ENCODE measurements around the gene HPF1. TPM values are rescaled to one million over a fixed set of nuclear protein-coding genes. Genes with fewer than 3 reads are reported as not detected.

HPF1 gene
- total RNA-seq, 1 experiment from 2014 or later, result 34.3 TPM

DNA sequence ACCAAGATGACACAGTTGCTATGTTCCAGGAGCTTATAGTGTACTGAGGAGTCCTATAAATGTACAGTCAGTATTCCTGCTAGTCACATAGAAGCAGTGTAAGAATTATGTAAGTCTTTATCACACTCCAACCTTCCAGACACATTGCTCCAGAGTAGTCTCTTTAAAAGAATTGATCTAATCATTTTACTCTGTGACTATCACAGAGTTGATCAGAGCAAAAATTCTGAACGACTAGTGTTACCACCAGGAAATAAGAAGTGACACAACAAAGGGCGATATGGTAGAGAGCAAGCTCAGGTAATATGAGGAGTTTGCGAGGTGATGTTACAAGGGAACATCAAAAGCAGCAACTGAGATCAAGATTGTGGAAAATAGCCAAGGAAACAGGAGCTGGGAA lies 9.0 kb upstream of the HPF1 start (continued):
- TF ChIP-seq, protein P1, sequence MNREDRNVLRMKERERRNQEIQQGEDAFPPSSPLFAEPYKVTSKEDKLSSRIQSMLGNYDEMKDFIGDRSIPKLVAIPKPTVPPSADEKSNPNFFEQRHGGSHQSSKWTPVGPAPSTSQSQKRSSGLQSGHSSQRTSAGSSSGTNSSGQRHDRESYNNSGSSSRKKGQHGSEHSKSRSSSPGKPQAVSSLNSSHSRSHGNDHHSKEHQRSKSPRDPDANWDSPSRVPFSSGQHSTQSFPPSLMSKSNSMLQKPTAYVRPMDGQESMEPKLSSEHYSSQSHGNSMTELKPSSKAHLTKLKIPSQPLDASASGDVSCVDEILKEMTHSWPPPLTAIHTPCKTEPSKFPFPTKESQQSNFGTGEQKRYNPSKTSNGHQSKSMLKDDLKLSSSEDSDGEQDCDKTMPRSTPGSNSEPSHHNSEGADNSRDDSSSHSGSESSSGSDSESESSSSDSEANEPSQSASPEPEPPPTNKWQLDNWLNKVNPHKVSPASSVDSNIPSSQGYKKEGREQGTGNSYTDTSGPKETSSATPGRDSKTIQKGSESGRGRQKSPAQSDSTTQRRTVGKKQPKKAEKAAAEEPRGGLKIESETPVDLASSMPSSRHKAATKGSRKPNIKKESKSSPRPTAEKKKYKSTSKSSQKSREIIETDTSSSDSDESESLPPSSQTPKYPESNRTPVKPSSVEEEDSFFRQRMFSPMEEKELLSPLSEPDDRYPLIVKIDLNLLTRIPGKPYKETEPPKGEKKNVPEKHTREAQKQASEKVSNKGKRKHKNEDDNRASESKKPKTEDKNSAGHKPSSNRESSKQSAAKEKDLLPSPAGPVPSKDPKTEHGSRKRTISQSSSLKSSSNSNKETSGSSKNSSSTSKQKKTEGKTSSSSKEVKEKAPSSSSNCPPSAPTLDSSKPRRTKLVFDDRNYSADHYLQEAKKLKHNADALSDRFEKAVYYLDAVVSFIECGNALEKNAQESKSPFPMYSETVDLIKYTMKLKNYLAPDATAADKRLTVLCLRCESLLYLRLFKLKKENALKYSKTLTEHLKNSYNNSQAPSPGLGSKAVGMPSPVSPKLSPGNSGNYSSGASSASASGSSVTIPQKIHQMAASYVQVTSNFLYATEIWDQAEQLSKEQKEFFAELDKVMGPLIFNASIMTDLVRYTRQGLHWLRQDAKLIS (CRISPR knock-in tag; IDR thresholded peaks at IDR 0.05; ENCODE audit: borderline replicate concordance), result no peak
- TF ChIP-seq, protein P2, sequence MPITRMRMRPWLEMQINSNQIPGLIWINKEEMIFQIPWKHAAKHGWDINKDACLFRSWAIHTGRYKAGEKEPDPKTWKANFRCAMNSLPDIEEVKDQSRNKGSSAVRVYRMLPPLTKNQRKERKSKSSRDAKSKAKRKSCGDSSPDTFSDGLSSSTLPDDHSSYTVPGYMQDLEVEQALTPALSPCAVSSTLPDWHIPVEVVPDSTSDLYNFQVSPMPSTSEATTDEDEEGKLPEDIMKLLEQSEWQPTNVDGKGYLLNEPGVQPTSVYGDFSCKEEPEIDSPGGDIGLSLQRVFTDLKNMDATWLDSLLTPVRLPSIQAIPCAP (CRISPR knock-in tag; IDR thresholded peaks at IDR 0.05), result no peak
- TF ChIP-seq, protein P3, sequence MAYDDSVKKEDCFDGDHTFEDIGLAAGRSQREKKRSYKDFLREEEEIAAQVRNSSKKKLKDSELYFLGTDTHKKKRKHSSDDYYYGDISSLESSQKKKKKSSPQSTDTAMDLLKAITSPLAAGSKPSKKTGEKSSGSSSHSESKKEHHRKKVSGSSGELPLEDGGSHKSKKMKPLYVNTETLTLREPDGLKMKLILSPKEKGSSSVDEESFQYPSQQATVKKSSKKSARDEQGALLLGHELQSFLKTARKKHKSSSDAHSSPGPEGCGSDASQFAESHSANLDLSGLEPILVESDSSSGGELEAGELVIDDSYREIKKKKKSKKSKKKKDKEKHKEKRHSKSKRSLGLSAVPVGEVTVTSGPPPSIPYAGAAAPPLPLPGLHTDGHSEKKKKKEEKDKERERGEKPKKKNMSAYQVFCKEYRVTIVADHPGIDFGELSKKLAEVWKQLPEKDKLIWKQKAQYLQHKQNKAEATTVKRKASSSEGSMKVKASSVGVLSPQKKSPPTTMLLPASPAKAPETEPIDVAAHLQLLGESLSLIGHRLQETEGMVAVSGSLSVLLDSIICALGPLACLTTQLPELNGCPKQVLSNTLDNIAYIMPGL (CRISPR knock-in tag; IDR thresholded peaks at IDR 0.05), result no peak
- TF ChIP-seq MXD4 (CRISPR knock-in tag; IDR thresholded peaks at IDR 0.05; ENCODE audit: borderline replicate concordance), result no peak

DNA sequence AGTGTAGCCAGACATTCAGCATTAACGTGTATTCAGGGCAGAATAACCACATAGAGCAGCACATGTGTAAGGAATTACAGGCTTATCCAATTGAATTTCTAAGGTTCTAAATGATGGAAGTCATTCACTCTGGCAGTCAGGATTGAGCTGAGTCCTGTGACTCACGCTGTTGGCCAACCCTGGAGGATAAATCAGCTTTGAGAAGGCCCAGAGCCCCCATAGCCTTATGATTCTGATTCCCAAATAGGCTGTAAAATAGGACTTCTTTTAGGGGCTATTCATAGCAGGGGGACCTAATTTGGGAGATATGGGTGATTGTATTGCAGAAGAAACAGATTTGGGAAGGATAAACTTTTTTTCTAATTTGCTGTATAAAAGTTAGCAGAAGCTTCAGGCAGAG lies 8.1 kb upstream of the HPF1 start:
- Mint-ChIP-seq H3K27me3 (ENCODE audit: low read depth) (no peaks in the 10 kb centered on the region; the same call in 1 of the 2 replicates), H3K4me3 (no peak overlapping the region), H3K27ac (no peak overlapping the region), H3K4me1 (no peaks in the 10 kb centered on the region), H3K9me3 (peaks cover 9% of the 10 kb centered on the region; the same call in 1 of the 2 replicates), H3K36me3 (no peaks in the 10 kb centered on the region)
- DNase-seq (ENCODE audit: low spot score) (no peak), ATAC-seq (no peak)
- TF ChIP-seq, protein P3 (CRISPR knock-in tag; IDR thresholded peaks at IDR 0.05), result no peak
- TF ChIP-seq TEAD1 (CRISPR knock-in tag; IDR thresholded peaks at IDR 0.05) (no peak), KAT7 (CRISPR knock-in tag; IDR thresholded peaks at IDR 0.05; ENCODE audit: borderline replicate concordance) (no peak), ZNF219 (CRISPR knock-in tag; IDR thresholded peaks at IDR 0.05; ENCODE audit: borderline replicate concordance) (no peak), ESRRA (CRISPR knock-in tag; IDR thresholded peaks at IDR 0.05; ENCODE audit: borderline replicate concordance) (no peak), TP53 (CRISPR knock-in tag; IDR thresholded peaks at IDR 0.05) (no peak), NR3C1 (CRISPR knock-in tag; conservative IDR thresholded peaks at IDR 0.05; ENCODE audit: low read depth) (no peak)
- TF ChIP-seq, protein P4, sequence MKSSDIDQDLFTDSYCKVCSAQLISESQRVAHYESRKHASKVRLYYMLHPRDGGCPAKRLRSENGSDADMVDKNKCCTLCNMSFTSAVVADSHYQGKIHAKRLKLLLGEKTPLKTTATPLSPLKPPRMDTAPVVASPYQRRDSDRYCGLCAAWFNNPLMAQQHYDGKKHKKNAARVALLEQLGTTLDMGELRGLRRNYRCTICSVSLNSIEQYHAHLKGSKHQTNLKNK (CRISPR knock-in tag; IDR thresholded peaks at IDR 0.05), result no peak
- ChIA-PET POLR2A (no interaction called here), CTCF (interaction anchor here (1.5 kb wide), 1 partner anchor 9 kb away, joined by 3 read pairs; no protein-coding TSS in a partner anchor)

DNA sequence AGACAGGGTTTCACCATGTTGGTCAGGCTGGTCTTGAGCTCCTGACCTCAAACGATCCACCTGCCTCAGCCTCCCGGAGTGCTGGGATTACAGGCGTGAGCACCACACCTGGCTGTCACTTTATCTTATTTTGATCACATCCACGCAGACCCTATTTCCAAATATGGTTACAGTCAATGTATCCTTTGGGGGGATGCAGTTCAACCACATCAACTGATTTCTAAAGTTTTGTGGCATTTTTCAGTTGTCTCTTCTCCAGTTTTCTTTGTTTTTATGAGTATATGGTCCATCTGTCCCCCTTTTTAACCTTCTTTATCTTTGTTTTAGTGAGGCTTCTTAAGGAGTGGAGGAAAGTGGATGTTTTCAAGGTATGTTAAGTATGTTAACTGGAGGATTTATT lies 4.1 kb upstream of the HPF1 start:
- peaks cover 11% of the 10 kb centered on the region; the same call in 1 of the 2 replicates for H3K27me3 Mint-ChIP-seq (ENCODE audit: low read depth)
- no peak for DNase-seq (ENCODE audit: low spot score)
- peaks cover 13% of the 10 kb centered on the region for H3K4me1 Mint-ChIP-seq
- H3K36me3 Mint-ChIP-seq, result no peaks in the 10 kb centered on the region
- no peak for ATAC-seq
- ChIA-PET CTCF (interaction anchor here (1.3 kb wide), 1 partner anchor 13 kb away, joined by 8 read pairs; no protein-coding TSS in a partner anchor), POLR2A (no interaction called here)
- no peak overlapping the region for H3K4me3 Mint-ChIP-seq
- no peaks in the 10 kb centered on the region for H3K9me3 Mint-ChIP-seq
- no peak overlapping the region for H3K27ac Mint-ChIP-seq
- TF ChIP-seq SP1 (CRISPR knock-in tag; conservative IDR thresholded peaks at IDR 0.05) (no peak), ZNF423 (CRISPR knock-in tag; IDR thresholded peaks at IDR 0.05) (no peak)
- TF ChIP-seq, protein P5, sequence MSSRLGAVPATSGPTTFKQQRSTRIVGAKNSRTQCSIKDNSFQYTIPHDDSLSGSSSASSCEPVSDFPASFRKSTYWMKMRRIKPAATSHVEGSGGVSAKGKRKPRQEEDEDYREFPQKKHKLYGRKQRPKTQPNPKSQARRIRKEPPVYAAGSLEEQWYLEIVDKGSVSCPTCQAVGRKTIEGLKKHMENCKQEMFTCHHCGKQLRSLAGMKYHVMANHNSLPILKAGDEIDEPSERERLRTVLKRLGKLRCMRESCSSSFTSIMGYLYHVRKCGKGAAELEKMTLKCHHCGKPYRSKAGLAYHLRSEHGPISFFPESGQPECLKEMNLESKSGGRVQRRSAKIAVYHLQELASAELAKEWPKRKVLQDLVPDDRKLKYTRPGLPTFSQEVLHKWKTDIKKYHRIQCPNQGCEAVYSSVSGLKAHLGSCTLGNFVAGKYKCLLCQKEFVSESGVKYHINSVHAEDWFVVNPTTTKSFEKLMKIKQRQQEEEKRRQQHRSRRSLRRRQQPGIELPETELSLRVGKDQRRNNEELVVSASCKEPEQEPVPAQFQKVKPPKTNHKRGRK (CRISPR knock-in tag; IDR thresholded peaks at IDR 0.05; ENCODE audit: borderline replicate concordance), result no peak
- TF ChIP-seq, protein P1 (CRISPR knock-in tag; IDR thresholded peaks at IDR 0.05; ENCODE audit: borderline replicate concordance), result no peak
- TF ChIP-seq, protein P6, sequence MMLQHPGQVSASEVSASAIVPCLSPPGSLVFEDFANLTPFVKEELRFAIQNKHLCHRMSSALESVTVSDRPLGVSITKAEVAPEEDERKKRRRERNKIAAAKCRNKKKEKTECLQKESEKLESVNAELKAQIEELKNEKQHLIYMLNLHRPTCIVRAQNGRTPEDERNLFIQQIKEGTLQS (CRISPR knock-in tag; conservative IDR thresholded peaks at IDR 0.05), result no peak
- TF ChIP-seq, protein P3 (CRISPR knock-in tag; IDR thresholded peaks at IDR 0.05), result no peak
